GM18870 (cell line): Measurements from ENCODE around the gene THSD7A.

Source experiments
- ATAC-seq: cut with Tn5 transposase; IDR thresholded peaks from one replicate; pipeline ENCODE4 v1.9.1; 2021; ENCODE audit warnings: moderate library complexity; ENCODE audit not compliant: unreplicated experiment

Gene THSD7A

GRCh38 chr7:11754123-11754522 is 77.9 kb downstream of the THSD7A start:
- ATAC-seq, result no peak

- ATAC-seq, result no peak
Measured at GRCh38 chr7:11753433-11753832, 78.6 kb downstream of the THSD7A start.

GRCh38 chr7:11751807-11752389 is 80.1 kb downstream of the THSD7A start:
- no peak for ATAC-seq

GRCh38 chr7:11751315-11751714 is 80.7 kb downstream of the THSD7A start:
- ATAC-seq, result no peak

- no peak for ATAC-seq
Measured at GRCh38 chr7:11750191-11750590, 81.8 kb downstream of the THSD7A start.

- no peak for ATAC-seq
Measured at GRCh38 chr7:11749629-11750028, 82.4 kb downstream of the THSD7A start.

GRCh38 chr7:11748884-11749283 is 83.1 kb downstream of the THSD7A start:
- ATAC-seq, result no peak

- no peak for ATAC-seq
Measured at GRCh38 chr7:11747715-11748485, 84.1 kb downstream of the THSD7A start.

GRCh38 chr7:11746591-11746990 is 85.4 kb downstream of the THSD7A start:
- ATAC-seq, result no peak

- no peak for ATAC-seq
Measured at GRCh38 chr7:11743548-11743947, 88.5 kb downstream of the THSD7A start.

- ATAC-seq, result no peak
Measured at GRCh38 chr7:11743016-11743415, 89.0 kb downstream of the THSD7A start.

- no peak for ATAC-seq
Measured at GRCh38 chr7:11742496-11742895, 89.5 kb downstream of the THSD7A start.

GRCh38 chr7:11737723-11738122 is 94.3 kb downstream of the THSD7A start:
- no peak for ATAC-seq

GRCh38 chr7:11732207-11732606 is 99.8 kb downstream of the THSD7A start:
- ATAC-seq, result no peak

GRCh38 chr7:11730725-11731124 is 101.3 kb downstream of the THSD7A start:
- no peak for ATAC-seq

- no peak for ATAC-seq
Measured at GRCh38 chr7:11727864-11728263, 104.1 kb downstream of the THSD7A start.

- no peak for ATAC-seq
Measured at GRCh38 chr7:11726794-11727155, 105.2 kb downstream of the THSD7A start.

- ATAC-seq, result no peak
Measured at GRCh38 chr7:11726001-11726793, 105.8 kb downstream of the THSD7A start.

GRCh38 chr7:11716185-11716584 is 115.8 kb downstream of the THSD7A start:
- no peak for ATAC-seq

- no peak for ATAC-seq
Measured at GRCh38 chr7:11714676-11715075, 117.3 kb downstream of the THSD7A start.

- no peak for ATAC-seq
Measured at GRCh38 chr7:11714205-11714604, 117.8 kb downstream of the THSD7A start.

GRCh38 chr7:11713352-11713751 is 118.6 kb downstream of the THSD7A start:
- no peak for ATAC-seq
